Measurements from ENCODE around the gene VNN1.

Gene VNN1

DNA sequence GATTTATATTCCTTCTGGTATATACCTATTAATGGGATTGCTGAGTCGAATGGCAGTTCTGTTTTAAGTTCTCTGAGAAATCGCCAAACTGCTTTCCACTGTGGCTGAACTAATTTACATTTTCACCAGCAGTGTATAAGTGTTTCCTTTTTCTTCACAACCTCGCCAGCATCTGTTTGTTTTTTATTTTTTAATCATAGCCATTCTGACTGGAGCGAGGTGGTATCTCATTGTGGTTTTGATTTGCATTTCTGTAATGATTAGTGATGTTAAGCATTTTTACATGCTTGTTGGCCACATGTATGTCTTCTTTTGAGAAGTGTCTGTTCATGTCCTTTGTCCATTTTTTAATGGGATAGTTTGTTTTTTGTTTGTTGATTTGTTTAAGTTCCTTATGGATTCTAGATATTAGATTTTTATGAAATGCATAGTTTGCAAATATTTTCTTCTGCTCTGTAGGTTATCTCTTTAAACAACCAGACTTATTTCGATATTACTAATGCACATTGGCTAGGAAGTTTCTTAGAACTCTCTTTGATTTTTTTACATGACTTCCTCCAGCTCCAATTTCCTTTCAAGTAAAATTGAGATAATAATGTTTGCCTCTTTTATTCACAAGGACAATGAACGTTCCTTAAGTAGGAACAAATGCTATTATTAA, 12.2 kb upstream of the VNN1 start:
- TF ChIP-seq, protein P1, sequence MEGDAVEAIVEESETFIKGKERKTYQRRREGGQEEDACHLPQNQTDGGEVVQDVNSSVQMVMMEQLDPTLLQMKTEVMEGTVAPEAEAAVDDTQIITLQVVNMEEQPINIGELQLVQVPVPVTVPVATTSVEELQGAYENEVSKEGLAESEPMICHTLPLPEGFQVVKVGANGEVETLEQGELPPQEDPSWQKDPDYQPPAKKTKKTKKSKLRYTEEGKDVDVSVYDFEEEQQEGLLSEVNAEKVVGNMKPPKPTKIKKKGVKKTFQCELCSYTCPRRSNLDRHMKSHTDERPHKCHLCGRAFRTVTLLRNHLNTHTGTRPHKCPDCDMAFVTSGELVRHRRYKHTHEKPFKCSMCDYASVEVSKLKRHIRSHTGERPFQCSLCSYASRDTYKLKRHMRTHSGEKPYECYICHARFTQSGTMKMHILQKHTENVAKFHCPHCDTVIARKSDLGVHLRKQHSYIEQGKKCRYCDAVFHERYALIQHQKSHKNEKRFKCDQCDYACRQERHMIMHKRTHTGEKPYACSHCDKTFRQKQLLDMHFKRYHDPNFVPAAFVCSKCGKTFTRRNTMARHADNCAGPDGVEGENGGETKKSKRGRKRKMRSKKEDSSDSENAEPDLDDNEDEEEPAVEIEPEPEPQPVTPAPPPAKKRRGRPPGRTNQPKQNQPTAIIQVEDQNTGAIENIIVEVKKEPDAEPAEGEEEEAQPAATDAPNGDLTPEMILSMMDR (conservative IDR thresholded peaks at IDR 0.05) = no peak
- TF ChIP-seq ZFX (IDR thresholded peaks at IDR 0.05) = no peak
- H3K27ac ChIP-seq = no peak overlapping the region

DNA sequence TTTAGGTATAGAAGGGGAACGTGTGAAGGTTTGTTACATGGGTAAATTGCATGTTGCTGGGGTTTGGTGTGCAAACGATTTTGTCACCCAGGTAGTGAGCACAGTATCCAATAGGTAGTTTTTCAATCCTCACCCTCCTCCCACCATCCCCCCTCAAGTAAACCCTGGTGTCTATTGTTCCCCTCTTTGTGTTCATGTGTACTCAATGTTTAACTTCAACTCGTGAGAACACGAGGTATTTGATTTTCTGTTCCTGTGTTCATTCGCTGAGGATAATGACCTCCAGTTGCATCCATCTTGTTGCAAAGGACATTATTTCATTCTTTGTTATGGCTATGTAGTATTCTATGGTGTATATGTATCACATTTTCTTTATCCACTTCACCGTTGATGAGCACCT, 11.6 kb upstream of the VNN1 start:
- no peak overlapping the region for H3K27ac ChIP-seq
- no peak for TF ChIP-seq ZFX (IDR thresholded peaks at IDR 0.05)
- TF ChIP-seq, protein P1 (conservative IDR thresholded peaks at IDR 0.05) = no peak

DNA sequence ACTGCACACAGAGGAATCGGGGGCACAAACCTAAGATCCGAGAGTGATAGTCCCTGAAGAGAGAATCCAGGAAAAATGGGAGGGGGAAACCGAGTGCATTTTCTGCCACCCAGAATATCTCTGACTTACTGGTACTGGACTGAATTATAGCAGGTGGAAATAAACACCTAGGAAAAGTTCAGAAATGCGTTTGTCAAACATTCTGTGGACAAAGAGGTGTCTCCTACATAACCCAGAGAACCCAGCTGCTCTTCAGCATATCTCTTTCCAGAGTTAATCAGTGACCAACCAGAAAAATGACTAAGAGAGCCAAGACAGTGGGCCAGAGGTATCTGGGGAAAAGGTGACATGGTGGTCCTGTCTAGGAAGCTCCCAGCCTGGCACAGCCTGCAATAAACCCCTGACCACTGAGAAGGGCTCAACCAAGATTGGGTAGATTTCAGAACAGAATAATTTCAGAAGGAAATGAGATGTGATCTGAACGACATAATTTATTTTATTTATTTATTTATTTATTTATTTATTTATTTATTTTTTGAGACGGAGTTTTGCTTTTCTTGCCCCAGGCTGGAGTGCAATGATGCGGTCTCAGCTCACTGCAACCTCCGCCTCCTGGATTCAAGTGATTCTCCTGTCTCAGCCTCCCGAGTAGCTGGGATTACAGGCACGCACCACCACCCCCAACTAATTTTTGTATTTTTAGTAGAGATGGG, 6.0 kb upstream of the VNN1 start:
- TF ChIP-seq, protein P1 (conservative IDR thresholded peaks at IDR 0.05) = no peak
- no peak for TF ChIP-seq ZFX (IDR thresholded peaks at IDR 0.05)

DNA sequence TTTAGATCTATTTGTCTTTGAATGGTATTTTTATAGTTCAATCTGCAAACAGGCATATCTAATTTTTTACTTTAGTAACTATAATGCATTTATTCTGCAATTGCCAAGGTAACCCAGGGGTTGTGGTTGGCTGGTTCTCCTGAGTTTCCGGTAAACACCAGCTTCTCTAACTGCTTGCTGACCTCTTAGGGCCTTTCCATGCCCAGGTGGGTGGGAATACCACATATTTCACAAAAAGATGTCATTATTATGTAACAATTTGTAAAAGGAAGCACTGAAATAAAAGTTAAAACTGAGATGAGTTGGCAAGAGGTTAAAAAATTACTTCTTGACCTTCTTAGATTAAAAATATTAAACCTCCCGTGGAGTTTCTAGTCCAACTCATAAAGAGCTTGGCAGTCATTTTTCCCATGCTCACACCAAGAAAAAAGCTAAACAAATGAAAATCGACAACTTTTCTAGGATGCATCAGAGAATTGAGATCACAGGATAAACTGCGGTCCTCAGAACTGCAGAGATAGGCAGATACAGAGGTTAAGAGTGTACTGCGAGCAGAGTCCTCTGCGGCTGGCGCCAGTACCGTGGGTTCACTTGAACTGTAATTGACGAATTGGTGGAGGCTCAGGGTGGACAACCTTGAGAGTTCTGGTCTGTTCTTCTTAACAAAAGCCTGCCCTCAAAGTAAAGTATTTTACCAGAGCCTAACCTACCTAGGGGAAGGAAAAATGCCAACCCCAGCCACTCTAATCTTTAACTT, 2.2 kb upstream of the VNN1 start:
- TF ChIP-seq ZFX (IDR thresholded peaks at IDR 0.05) = no peak
- TF ChIP-seq, protein P1 (conservative IDR thresholded peaks at IDR 0.05) = no peak
- no peak overlapping the region for H3K27ac ChIP-seq

More for the DNA sequence above, 6.0 kb upstream of the VNN1 start:
- no peak overlapping the region for H3K27ac ChIP-seq

DNA sequence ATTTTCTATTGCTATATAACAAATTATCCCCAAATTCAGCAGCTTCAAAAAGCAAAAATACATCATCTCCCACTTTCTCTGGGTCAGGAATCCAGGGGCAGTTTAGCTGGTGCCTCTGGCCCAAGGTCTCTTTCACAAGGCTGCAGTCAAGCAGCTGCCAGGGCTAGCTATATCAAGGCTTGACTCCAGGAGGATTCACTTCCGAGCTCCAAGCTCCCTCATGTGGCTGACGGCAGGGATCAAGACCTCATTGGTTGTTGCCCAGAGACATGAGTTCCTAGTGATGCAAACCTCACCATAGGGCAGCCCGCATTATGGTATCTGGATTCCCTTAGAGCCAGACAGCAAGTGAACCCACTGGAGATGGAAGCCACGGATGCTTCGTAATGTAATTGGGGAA, 1.3 kb upstream of the VNN1 start:
- no peak for TF ChIP-seq ZFX (IDR thresholded peaks at IDR 0.05)
- TF ChIP-seq, protein P1 (conservative IDR thresholded peaks at IDR 0.05) = peak; percentile 60
- H3K27ac ChIP-seq = no peak overlapping the region

DNA sequence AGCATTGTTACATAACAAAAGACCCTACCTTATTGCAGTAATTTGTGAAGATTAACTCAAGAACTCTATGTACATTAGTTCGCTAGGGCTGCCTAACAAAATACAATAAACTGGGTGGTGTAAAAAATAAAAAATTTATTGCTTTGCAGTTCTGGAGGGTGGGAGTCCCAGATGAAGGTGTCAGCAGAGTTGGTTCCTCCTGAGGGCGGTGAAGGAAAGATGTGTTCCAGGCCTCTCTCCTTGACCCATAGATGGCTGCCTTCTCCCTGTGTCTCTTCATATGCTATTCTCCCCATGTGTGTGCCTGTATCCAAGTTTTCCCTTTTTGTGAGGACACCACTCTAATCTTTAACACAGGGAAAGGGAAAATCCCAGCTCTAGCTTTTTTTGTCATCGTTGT, 305 bp upstream of the VNN1 start:
- H3K27ac ChIP-seq = no peak overlapping the region
- no peak for TF ChIP-seq ZFX (IDR thresholded peaks at IDR 0.05)
- TF ChIP-seq, protein P1 (conservative IDR thresholded peaks at IDR 0.05) = no peak

DNA sequence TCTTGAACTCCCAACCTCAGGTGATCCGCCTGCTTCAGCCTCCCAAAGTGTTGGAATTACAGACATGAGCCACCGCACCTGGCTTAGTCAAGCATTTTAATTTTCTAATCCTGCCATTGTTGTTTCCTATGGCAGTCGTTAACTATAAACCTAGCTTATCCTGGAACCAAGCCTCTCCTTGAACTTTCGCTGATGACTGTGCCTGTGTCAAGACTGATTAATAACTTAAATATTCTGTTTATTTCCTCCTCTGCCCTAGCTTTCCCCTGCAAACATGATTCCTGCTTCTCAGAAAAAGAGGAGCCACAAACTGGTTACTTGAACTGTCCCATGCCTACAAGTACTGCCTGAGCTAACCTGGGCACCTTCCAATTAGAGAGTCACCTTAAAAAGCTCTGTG, 1.5 kb downstream of the VNN1 start:
- no peak overlapping the region for H3K27ac ChIP-seq
- TF ChIP-seq, protein P1 (conservative IDR thresholded peaks at IDR 0.05) = no peak
- TF ChIP-seq ZFX (IDR thresholded peaks at IDR 0.05) = no peak

All from C4-2B (cell line).